H7 (cell line): ENCODE measurements around the gene FAF1. TPM values are rescaled to one million over a fixed set of nuclear protein-coding genes. Genes with fewer than 3 reads are reported as not detected.
A peak's percentile ranks its signal among the peaks of the same experiment; 100 is the strongest.
"Not testable (repeated sequence)": the region's sequence is repeated elsewhere in the genome, so short reads cannot be mapped to it uniquely, and the experiment has no call there.

Experiments used
- DNase-seq: peaks from one replicate; pipeline ENCODE4 v3.0.0; 2012
- H3K27me3 ChIP-seq: 2 replicates; pipeline ENCODE4 v1.6.0; 2011; ENCODE audit warnings: mild to moderate bottlenecking, low read length; ENCODE audit not compliant: control insufficient read depth, insufficient read depth
- H3K36me3 ChIP-seq: replicated peaks from 2 replicates; pipeline ENCODE4 v1.5.1; 2011; ENCODE audit warnings: low read length; ENCODE audit not compliant: control insufficient read depth, insufficient read depth
- H3K4me3 ChIP-seq: 2 replicates; pipeline ENCODE4 v1.5.1; 2011; ENCODE audit warnings: low read depth, mild to moderate bottlenecking, control low read depth, low read length, moderate library complexity; ENCODE audit not compliant: insufficient read depth
- total RNA-seq: library from RNA; depleted of rRNA; stranded (reverse); fragments of >200 nt; shearing (Covaris generic); gene quantifications from 2 replicates; pipeline ENCODE4 v1.2.3, GENCODE V29; 2014

The FAF1 gene
- total RNA-seq, 1 experiment from 2014 or later = 99.9 TPM

DNA sequence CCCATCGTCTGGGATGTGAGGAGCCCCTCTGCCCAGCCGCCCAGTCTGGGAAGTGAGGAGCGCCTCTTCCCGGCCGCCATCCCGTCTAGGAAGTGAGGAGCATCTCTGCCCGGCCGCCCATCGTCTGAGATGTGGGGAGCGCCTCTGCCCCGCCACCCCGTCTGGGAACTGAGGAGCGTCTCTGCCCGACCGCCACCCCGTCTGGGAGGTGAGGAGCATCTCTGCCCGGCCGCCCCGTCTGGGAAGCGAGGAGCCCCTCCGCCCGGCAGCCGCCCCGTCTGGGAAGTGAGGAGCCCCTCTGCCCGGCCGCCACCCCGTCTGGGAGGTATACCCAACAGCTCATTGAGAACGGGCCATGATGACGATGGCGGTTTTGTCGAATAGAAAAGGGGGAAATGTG lies 7.5 kb downstream of the FAF1 start:
- not testable (repeated sequence) for H3K36me3 ChIP-seq, DNase-seq, H3K27me3 ChIP-seq, H3K4me3 ChIP-seq

DNA sequence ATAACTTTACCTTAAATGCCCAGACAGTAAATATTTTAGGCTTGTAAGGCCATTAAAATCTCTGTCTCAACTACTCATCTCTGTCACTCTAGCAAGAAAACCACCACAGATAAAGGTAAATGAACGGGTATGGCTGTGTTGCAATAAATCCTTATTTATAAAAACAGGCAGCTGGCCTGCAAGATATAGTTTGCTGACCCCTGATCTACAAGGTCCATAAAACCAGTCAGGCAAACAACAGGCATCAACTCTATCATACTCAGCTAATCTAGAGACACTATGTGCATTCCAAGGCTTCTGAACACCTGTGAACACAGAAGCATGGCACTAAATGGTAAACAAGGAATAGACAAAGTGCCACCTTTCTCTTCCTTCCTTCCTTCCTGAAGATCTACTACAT lies 9.7 kb downstream of the FAF1 start:
- no peaks in the 10 kb centered on the region for H3K36me3 ChIP-seq
- H3K4me3 ChIP-seq = no peak overlapping the region
- H3K27me3 ChIP-seq = no peaks in the 10 kb centered on the region
- no peak for DNase-seq

DNA sequence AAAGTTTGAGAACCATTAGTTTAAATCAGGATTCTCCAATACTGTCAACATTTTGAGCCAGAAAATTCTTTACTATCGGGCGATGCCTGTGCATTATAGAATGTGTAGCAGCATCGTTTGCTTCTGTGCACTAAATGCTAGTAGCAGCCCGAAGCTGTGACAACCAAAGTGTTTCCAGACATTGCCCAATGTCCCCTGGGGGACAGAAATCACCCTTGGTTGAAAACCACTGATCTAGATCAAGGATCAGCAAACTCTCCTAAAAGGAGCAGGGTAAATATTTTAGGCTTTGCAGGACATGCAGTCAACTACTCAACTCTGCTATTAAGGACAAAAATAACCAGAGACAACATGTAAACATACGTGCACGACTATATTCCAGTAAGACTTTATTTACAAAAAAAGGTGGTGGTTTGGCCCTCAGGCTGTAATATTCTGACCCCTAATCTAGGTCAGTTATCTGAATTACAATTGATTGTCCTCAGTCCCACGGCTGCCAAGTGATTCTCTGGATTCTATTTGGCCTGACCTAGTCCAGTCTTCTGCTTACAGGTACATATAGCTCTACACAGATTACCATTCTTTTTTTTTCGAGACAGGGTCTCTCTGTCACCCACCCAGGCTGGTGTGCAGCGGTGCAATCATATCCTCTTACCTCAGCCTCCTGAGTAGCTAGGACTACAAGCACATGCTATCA lies 10.6 kb downstream of the FAF1 start:
- Histone ChIP-seq H3K27me3 (no peaks in the 10 kb centered on the region), H3K36me3 (no peaks in the 10 kb centered on the region), H3K4me3 (no peak overlapping the region)
- DNase-seq = no peak

DNA sequence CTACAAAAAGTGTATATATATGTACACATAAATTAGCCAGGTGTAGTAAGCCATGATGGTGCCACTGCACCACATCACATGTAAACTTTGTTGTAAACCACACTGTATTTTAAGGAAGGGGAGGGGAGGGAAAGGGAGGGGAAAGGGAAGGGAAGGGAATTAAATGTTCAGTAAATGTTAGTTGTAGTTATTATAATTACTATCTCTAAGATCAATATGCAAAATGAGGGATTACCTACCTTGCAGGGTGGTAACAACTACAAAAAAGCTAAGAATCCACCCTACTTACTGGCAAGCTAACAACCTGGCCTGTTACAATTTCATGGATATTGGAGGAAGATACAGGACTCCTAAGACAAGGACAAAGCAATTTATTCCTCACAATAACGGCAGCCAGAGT lies 17.7 kb downstream of the FAF1 start:
- Histone ChIP-seq H3K4me3 (no peak overlapping the region), H3K36me3 (no peaks in the 10 kb centered on the region), H3K27me3 (no peaks in the 10 kb centered on the region)
- DNase-seq = no peak

DNA sequence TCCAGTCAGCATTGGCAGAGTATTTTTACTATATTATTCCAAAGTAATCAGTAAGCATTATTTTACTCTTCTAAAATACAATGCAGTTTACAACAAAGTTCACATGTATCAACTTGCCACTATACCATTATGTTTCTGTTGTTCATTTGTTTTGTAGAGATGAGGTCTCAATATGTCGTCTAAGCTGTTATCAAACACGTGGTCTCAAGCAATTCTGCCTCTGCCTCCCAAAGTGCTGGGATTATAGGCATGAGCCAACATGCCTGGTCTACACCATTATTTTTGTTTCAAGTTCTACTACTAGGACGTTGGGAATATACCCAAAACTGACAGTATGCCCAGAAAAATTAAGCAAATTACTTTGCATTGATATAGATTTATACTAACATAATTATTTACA lies 19.8 kb downstream of the FAF1 start:
- no peak for DNase-seq
- Histone ChIP-seq H3K27me3 (no peaks in the 10 kb centered on the region), H3K4me3 (no peak overlapping the region), H3K36me3 (no peaks in the 10 kb centered on the region)

DNA sequence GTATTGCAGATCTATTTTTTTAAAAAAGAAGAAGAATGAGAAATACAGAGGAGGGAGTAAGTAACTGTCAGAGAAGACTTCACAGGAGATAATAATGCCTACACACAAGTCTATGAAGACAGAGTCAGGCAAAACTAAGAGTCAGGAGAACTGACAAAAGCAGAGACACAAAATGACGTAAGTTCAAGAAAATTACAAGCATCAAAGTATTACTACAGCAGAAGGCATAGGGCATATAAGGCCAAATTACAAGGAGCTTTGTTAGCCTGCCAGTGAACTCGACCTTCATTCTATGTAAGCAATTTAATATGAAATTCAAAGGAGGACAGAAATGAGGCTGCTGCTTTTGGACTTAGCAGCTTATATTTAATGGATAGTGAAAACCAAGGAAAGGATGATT lies 23.7 kb downstream of the FAF1 start:
- Histone ChIP-seq H3K4me3 (no peak overlapping the region), H3K36me3 (no peaks in the 10 kb centered on the region), H3K27me3 (no peaks in the 10 kb centered on the region)
- no peak for DNase-seq

DNA sequence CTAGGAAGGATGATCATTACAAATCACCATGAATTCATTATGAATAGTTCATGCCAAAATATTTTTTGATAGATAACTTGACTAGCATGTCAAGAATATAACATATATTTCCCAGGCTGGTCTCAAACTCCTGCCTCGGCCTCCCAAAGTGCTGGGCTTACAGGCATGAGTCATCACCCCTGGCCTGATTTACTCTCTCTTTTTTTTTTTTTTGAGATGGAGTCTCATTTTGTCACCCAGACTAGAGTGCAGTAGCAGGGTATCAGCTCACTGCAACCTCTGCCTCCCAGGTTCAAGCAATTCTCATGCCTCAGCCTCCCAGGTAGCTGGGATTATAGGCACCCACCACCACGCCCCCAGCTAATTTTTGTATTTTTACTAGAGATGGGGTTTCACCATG lies 24.8 kb downstream of the FAF1 start:
- H3K4me3 ChIP-seq, H3K27me3 ChIP-seq, H3K36me3 ChIP-seq, DNase-seq: not testable (repeated sequence)

DNA sequence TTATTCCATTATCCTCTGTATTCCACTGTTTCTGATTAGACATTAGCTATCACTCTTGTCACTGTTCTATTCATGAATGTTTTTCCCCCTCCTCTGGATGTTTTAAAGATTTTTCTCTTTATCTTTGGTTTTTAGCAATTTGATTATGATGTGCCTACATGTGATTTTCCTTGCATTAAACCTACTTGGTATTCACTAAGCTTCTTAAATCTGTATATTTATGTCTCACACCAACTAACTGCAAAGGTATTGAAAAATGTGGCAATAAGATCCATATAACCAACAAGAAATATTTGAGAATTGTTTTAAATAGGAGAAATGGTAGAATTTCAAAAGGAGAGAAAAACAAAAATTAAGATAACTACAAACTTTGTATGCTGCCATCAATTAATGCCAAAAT lies 25.2 kb downstream of the FAF1 start:
- Histone ChIP-seq H3K36me3 (no peaks in the 10 kb centered on the region), H3K27me3 (no peaks in the 10 kb centered on the region), H3K4me3 (no peak overlapping the region)
- no peak for DNase-seq

DNA sequence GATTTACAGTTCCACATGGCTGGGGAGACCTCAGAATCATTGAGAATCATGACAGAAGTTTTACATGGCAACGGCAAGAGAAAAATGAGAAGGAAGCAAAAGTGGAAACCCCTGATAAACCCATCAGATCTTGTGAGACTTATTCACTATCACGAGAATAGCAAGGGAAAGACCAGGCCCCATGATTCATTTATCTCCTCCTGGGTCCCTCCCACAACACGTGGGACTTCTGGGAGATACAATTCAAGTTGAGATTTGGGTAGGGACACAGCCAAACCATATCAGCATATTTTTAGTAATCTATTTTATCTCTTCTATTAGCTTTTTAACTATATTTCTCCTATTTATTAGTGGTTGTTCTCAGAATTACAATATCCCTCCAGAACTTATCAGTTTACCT lies 26.3 kb downstream of the FAF1 start:
- not testable (repeated sequence) for H3K36me3 ChIP-seq, DNase-seq, H3K4me3 ChIP-seq, H3K27me3 ChIP-seq

DNA sequence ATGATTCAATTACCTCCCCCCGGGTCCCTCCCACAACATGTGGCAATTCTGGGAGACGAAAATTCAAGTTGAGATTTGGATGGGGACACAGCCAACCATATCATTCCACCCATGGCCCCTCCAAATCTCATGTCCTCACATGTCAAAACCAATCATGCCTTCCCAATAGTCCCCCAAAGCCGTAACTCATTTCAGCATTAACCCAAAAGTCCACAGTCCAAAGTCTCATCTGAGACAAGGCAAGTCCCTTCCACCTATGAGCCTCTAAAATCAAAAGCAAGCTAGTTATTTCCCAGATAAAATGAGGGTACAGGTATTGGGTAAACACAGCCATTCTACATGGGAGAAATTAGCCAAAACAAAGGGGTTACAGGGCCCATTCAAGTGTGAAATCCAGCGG lies 28.0 kb downstream of the FAF1 start:
- not testable (repeated sequence) for H3K4me3 ChIP-seq, H3K36me3 ChIP-seq, DNase-seq

DNA sequence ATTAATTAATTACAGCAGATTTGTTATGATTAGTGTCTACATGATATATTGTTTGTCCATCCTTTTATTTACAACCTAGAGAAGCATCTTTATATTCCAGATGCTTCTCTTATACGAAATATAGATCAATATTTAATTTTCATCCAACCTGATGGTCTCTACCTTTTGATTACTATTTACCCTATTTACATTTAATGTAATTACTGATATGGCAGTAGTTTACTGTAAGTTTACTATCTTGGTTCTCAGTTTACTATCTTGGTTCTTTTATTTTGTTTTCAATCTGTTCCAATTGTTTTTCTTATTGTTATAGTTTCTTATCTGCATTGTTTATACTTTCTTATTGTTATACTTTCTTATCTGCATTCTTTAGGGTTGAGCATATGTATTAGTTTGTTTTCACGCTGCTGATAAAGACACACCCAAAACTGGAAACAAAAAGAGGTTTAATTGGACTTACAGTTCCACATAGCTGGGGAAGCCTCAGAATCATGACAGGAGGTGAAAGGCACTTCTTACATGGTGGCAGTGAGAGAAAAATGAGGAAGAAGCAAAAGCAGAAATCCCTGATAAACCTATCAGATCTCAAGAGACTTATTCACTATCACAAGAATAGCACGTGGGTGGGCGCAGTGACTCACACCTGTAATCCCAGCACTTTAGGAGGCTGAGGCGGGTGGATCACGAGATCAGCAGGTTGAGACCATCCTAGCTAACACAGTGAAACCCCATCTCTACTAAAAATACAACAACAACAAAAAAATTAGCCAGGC lies 28.9 kb downstream of the FAF1 start:
- Histone ChIP-seq H3K4me3 (no peak overlapping the region), H3K27me3 (no peaks in the 10 kb centered on the region), H3K36me3 (no peaks in the 10 kb centered on the region)
- no peak for DNase-seq

More for the DNA sequence above, 28.0 kb downstream of the FAF1 start:
- H3K27me3 ChIP-seq = not testable (repeated sequence)

DNA sequence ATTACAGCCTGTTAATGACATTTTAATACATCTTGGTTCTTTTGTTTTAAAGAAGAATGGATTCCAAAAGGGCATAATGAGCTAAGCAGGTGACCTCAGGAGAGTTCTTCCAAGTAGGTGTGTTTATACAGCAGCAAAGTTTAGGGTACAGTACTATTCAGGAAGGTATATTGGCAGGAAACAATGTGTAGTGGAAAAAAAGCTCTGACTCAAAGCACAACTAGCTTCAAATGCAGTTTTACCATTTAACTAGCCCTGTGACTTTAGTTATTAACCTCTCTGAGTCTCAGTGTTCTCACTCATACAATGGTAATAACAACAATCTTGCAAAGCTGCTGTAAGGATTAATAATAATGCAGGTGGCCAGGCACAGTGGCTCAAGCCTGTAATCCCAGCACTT lies 29.9 kb downstream of the FAF1 start:
- no peak for DNase-seq
- Histone ChIP-seq H3K27me3 (no peaks in the 10 kb centered on the region), H3K4me3 (no peak overlapping the region), H3K36me3 (no peaks in the 10 kb centered on the region)

DNA sequence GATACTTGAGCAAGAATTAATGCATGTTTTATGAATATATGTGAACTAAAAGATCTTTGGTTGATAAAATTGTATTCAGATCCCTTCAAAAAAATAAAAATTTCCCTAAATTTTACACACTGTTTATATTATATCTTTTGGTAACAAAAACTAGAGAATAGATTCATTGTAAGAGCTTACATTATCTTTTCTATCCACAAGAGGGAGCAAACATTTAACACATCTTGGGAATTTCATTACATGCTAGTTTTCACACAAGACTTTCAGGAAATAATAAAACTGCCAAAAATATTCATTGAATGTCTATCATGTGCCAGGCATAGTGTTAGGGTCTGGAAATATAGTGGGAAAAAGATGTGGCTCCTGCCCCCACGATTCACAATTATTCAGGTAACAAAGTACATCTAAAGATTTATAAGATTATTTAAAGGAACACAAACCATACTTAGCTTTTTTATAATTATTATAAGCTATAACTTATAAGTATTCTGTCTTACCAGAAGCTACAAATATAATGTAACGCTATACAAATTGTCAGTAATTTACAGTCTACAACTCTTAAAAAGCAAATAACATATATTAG lies 30.6 kb downstream of the FAF1 start:
- Histone ChIP-seq H3K4me3 (no peak overlapping the region), H3K36me3 (no peaks in the 10 kb centered on the region), H3K27me3 (no peaks in the 10 kb centered on the region)
- DNase-seq = no peak

DNA sequence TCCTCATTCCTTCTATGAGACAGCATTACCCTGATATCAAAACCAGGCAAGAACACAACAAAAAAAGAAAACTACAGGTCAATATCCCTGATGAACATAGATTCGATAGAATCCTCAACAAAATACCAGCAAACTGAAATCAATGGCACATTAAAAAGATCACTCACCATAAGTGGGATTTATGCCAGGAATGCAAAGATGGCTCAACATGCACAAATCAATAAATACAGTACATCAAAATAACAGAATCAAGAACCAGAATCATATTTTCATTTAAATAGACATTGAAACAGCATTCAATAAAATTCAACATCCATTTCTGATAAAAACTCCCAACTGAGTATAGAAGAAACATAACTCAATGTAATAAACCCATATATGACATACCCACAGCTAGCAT lies 36.5 kb downstream of the FAF1 start:
- Histone ChIP-seq H3K36me3 (no peaks in the 10 kb centered on the region), H3K4me3 (no peak overlapping the region), H3K27me3 (no peaks in the 10 kb centered on the region)
- DNase-seq = no peak

DNA sequence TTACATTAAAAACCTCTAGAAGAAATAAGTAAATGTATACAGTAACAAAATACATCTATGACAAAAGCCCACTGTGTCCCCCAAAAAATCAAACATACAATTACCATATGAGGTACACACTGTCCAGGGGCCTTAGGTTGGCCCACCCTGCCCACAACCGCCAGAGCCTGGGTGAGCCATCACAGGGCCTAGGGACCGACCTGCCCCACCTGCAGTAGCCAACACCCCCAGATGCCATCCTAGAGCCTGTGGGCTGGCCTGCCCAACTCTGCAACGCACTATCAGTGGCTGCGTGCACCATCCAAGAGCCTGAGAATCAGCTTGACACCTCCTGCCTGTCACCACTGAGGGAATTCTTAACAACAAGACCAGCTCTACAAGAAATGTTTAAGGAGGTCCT lies 39.0 kb downstream of the FAF1 start:
- H3K27me3 ChIP-seq = no peaks in the 10 kb centered on the region
- H3K4me3 ChIP-seq = no peak overlapping the region
- peak; percentile 8 for DNase-seq
- no peaks in the 10 kb centered on the region for H3K36me3 ChIP-seq
